ENCODE measurements around the gene EFNA5. TPM values are rescaled to one million over a fixed set of nuclear protein-coding genes. Genes with fewer than 3 reads are reported as not detected.

Gene EFNA5
- total and polyA plus RNA-seq, 4 donors = 4.2 to 11.8 (median 8.3) TPM

DNA sequence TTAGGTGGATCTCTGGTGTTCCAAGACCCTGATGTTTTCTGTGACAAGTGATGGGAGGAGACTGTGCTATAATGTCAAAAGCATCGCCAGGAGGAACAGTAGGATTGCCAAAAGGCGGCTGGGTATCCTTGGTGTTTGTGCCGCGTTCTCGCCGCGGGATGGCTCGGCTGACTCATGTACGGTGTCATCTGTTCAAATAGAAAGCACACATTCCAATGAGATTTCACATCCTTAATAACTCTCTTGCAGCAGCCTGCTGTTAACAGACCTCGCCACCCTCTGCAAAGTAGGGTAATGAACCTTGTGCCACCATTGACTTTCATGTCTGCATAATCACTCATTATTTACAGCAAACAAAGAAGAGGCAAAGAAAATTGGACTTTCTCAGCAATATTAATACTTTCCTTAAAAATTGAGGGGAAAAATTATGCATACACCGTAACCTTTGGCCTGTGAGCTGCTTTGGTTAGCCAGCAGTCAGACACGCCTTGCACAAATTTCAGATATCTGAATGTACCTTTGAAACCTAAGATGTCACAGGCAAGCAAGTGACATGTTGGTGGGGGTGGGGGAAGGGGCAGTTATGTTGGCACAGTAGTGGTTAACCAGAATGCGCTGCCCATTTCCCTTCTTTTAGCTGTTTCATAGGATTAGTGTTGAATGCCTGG lies 289.4 kb downstream of the EFNA5 start:
- no peak overlapping the region for H3K27ac ChIP-seq (ENCODE audit: low read depth in 1 of 2, low read length in 2 of 2)
- 88 to 92% methylated on average over 13 of the region's 13 CpGs for WGBS, 2 donors
- ATAC-seq (ENCODE audit: low FRiP score) = no peak
- no peak overlapping the region for H3K4me3 ChIP-seq (ENCODE audit: low read length in 2 of 2)
- intact Hi-C loops (cut with DNase I) = no loop called here
- no peaks in the 10 kb centered on the region for H3K36me3 ChIP-seq (ENCODE audit: control insufficient read depth in 1 of 2, insufficient read depth in 2 of 2, low read length in 1 of 2)
- no peaks in the 10 kb centered on the region for H3K9me3 ChIP-seq (ENCODE audit: control insufficient read depth, low read length)
- no peak for DNase-seq
- H3K27me3 ChIP-seq (ENCODE audit: control insufficient read depth in 1 of 2, insufficient read depth in 2 of 2, low read length in 1 of 2) = no peaks in the 10 kb centered on the region
- peaks cover 0 to 1% of the 10 kb centered on the region in 2 donors for H3K4me1 ChIP-seq (ENCODE audit: control insufficient read depth in 1 of 2, insufficient read depth in 2 of 2, low read length in 2 of 2)

DNA sequence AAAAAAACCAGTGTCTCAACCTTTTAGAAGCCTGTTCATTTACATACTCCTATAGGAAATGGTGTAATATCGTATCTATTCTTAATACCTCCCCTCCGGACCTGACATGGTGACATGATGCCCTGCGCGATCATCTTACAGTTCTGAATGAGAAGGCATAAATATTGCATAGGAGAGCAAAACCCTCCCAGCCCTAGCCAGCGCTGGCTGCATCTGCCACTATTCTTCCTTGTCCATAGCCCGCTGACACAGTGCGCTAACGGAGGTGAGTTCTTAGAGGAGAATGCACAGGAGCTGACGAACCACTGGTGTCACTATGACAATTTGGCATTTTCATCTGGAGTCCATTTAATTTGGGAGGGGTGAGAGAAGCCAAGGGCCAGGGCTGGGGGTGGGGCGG lies 290.1 kb downstream of the EFNA5 start:
- peaks cover 0 to 1% of the 10 kb centered on the region in 2 donors for H3K4me1 ChIP-seq (ENCODE audit: control insufficient read depth in 1 of 2, insufficient read depth in 2 of 2, low read length in 2 of 2)
- H3K4me3 ChIP-seq (ENCODE audit: low read length in 2 of 2) = no peak overlapping the region
- DNase-seq = no peak
- 96 to 97% methylated on average over 10 of the region's 10 CpGs for WGBS, 2 donors
- no peak overlapping the region for H3K27ac ChIP-seq (ENCODE audit: low read depth in 1 of 2, low read length in 2 of 2)
- no peaks in the 10 kb centered on the region for H3K36me3 ChIP-seq (ENCODE audit: control insufficient read depth in 1 of 2, insufficient read depth in 2 of 2, low read length in 1 of 2)
- ATAC-seq (ENCODE audit: low FRiP score) = no peak
- H3K9me3 ChIP-seq (ENCODE audit: control insufficient read depth, low read length) = no peaks in the 10 kb centered on the region
- intact Hi-C loops (cut with DNase I) = no loop called here
- H3K27me3 ChIP-seq (ENCODE audit: control insufficient read depth in 1 of 2, insufficient read depth in 2 of 2, low read length in 1 of 2) = no peaks in the 10 kb centered on the region

DNA sequence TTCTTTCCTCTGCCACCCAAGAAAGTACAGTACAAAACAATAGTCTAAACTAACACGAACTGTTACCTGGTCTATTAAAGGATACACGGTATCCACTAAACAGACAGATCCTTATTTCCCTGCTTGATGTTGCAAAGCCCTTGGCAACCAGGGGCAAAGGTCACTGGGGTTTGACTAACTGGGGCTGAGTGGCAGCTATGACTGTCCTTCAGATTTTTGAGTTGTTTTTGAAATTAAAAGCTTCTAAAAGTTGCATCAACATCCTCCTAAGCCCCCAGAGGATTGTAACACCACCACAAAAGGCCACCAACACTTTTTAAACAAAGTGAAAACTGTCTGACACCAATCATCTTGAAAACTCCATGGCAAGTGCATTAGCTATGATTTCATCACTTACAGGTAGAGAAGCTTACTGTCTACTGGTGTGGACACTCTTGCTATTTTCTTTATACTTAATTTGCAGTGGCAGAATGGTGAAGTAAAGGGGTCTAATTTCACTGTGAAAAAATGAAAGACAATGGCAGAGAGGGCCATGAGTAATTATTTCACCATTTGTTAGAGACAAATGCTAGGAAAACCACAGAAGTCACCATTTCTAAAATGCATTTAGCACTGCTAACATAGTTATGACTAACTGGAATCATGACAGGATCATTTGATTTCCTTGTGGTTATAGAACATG lies 292.4 kb downstream of the EFNA5 start:
- intact Hi-C loops (cut with DNase I) = no loop called here
- no peak overlapping the region for H3K27ac ChIP-seq (ENCODE audit: low read depth in 1 of 2, low read length in 2 of 2)
- 93 to 95% methylated on average over 2 of the region's 2 CpGs for WGBS, 2 donors
- no peaks in the 10 kb centered on the region for H3K36me3 ChIP-seq (ENCODE audit: control insufficient read depth in 1 of 2, insufficient read depth in 2 of 2, low read length in 1 of 2)
- H3K4me3 ChIP-seq (ENCODE audit: low read length in 2 of 2) = no peak overlapping the region
- ATAC-seq (ENCODE audit: low FRiP score) (no peak), DNase-seq (no peak)
- no peaks in the 10 kb centered on the region for H3K9me3 ChIP-seq (ENCODE audit: control insufficient read depth, low read length)
- H3K4me1 ChIP-seq (ENCODE audit: control insufficient read depth in 1 of 2, insufficient read depth in 2 of 2, low read length in 2 of 2) = peaks cover 0 to 1% of the 10 kb centered on the region in 2 donors
- H3K27me3 ChIP-seq (ENCODE audit: control insufficient read depth in 1 of 2, insufficient read depth in 2 of 2, low read length in 1 of 2) = no peaks in the 10 kb centered on the region

DNA sequence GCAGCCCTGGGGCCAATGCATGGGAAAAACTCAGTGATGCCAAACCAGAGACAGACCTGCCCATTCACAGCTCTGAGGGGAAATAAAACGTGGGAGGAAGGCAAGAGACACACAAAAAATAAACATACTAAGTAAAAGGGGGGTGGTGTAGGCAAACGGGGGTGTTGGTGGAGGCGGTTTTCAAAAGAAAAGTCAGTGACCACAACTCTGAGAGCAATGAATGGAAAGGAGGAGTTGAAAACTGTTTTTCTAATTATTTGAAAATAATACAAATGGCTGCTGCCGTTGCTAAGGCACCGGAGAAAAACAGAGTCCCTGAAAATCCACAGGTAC lies 293.5 kb downstream of the EFNA5 start:
- no peak overlapping the region for H3K4me3 ChIP-seq (ENCODE audit: low read length in 2 of 2)
- WGBS, 2 donors = 86 to 91% methylated on average over 5 of the region's 5 CpGs
- no peak for ATAC-seq (ENCODE audit: low FRiP score)
- intact Hi-C loops (cut with DNase I) = no loop called here
- H3K27me3 ChIP-seq (ENCODE audit: control insufficient read depth in 1 of 2, insufficient read depth in 2 of 2, low read length in 1 of 2) = no peaks in the 10 kb centered on the region
- no peaks in the 10 kb centered on the region for H3K9me3 ChIP-seq (ENCODE audit: control insufficient read depth, low read length)
- peaks cover 0 to 1% of the 10 kb centered on the region in 2 donors for H3K4me1 ChIP-seq (ENCODE audit: control insufficient read depth in 1 of 2, insufficient read depth in 2 of 2, low read length in 2 of 2)
- no peak overlapping the region for H3K27ac ChIP-seq (ENCODE audit: low read depth in 1 of 2, low read length in 2 of 2)
- no peaks in the 10 kb centered on the region for H3K36me3 ChIP-seq (ENCODE audit: control insufficient read depth in 1 of 2, insufficient read depth in 2 of 2, low read length in 1 of 2)
- no peak for DNase-seq

DNA sequence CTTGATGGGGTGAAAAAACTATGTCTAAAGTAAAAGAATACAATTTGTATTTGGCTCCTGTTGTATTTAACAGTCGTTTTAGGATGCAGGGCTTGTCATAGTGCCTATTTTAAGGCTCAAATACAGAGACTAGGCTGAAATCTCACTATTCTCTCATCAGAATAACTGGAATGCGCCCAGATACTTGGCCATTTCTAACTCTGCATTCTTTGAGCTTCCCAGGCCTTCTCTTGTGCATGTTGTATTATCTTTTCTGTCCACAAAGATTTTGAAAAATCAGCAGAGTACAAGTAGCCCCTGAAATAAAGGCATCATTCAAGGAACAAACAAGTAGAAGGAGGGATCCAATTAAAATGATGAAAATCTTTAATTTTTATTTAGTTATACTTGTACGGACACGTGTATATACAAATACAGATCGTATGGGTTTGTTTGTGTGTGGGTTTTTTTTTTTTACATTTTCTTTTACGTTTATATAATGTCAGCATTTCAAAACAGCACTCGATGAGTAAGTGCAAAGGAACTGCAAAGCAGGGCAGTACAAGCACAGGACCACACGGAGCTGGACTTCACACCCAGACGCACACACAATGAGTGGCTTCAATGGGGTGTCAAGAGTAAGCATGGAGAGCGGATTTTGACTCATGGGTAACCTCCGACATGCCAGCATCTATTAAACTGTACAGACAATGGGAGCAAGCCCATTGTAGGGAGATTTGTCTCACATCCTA lies 294.0 kb downstream of the EFNA5 start:
- intact Hi-C loops (cut with DNase I) = no loop called here
- DNase-seq (no peak), ATAC-seq (ENCODE audit: low FRiP score) (no peak)
- 81% methylated on average over 11 of the region's 11 CpGs for WGBS, 2 donors
- no peaks in the 10 kb centered on the region for H3K27me3 ChIP-seq (ENCODE audit: control insufficient read depth in 1 of 2, insufficient read depth in 2 of 2, low read length in 1 of 2)
- peaks cover 0 to 1% of the 10 kb centered on the region in 2 donors for H3K4me1 ChIP-seq (ENCODE audit: control insufficient read depth in 1 of 2, insufficient read depth in 2 of 2, low read length in 2 of 2)
- H3K4me3 ChIP-seq (ENCODE audit: low read length in 2 of 2) = no peak overlapping the region
- H3K9me3 ChIP-seq (ENCODE audit: control insufficient read depth, low read length) = no peaks in the 10 kb centered on the region
- no peaks in the 10 kb centered on the region for H3K36me3 ChIP-seq (ENCODE audit: control insufficient read depth in 1 of 2, insufficient read depth in 2 of 2, low read length in 1 of 2)
- H3K27ac ChIP-seq (ENCODE audit: low read depth in 1 of 2, low read length in 2 of 2) = no peak overlapping the region

DNA sequence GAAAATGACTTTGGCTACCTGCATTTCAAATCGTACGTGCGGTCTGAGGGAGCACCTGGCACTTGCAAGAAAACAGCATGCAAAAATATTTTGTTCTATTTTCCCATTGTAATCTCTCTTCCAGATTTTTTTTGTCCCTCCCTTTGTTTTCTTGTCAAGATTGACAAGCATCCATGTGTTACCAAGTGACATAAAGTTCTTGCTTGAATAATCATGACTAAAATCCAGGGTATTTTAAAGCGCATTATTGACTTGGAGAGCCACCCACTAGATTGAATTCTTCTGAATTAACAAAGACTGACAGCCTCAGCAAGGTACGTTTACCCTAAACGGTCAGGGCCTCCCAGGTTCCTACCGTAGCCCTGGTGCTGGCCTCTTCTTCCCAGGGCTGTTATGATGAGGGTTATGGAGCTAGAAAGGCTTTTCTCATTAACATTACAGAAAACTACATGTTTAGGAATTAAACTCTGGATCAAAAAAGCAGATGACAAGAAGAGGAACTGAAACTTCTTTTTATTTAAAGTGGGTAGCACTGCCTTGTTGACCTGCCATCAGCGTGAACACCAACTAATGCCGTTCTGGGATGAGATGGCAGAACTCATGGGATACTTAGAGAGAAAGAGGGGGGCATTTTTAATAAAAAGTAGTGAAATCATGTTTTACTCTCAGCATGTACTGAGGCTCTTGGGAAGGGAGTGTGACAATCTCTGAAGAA lies 297.0 kb downstream of the EFNA5 start:
- intact Hi-C loops (cut with DNase I) = no loop called here
- no peak for ATAC-seq (ENCODE audit: low FRiP score)
- H3K4me1 ChIP-seq (ENCODE audit: control insufficient read depth in 1 of 2, insufficient read depth in 2 of 2, low read length in 2 of 2) = peaks cover 0 to 3% of the 10 kb centered on the region in 2 donors

DNA sequence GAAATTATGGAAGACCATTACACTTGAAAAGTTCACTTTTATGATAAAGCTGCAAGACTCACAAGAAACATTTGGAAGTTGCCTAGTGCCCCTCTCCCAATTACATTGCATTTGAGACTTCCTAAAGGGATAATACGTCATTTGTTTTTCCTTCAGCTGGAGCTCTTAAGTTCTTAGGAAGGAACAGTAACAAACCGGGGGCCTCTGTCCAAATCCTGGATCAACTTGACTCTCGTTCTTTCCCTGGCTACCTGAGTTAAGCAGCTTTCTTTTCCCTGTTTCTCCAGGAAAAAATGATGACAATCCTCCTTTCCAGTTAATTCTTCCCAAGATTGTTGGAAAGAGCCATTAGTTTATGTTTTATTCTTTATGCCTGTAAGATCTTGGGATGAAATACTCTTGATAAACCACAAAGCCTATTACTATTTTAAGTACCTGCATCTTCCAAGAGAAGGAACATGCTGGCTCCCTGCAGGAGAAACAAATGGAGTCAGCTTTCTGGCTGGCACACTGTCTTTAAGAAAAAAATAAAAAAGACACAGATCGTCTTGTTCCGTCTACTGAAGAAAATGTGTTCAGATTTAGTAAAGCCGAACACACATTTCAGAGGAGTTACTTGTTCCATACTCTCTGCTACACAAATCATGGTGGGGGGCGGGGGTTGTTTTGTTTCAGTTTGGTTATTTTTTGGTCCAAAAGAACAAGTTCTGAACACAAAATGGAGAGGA lies 297.9 kb downstream of the EFNA5 start:
- ATAC-seq (ENCODE audit: low FRiP score) (no peak), DNase-seq (no peak)
- Histone ChIP-seq H3K36me3 (ENCODE audit: control insufficient read depth in 1 of 2, insufficient read depth in 2 of 2, low read length in 1 of 2) (no peaks in the 10 kb centered on the region), H3K9me3 (ENCODE audit: control insufficient read depth, low read length) (no peaks in the 10 kb centered on the region), H3K4me1 (ENCODE audit: control insufficient read depth in 1 of 2, insufficient read depth in 2 of 2, low read length in 2 of 2) (peaks cover 0 to 3% of the 10 kb centered on the region in 2 donors), H3K27ac (ENCODE audit: low read depth in 1 of 2, low read length in 2 of 2) (no peak overlapping the region), H3K27me3 (ENCODE audit: control insufficient read depth in 1 of 2, insufficient read depth in 2 of 2, low read length in 1 of 2) (no peaks in the 10 kb centered on the region), H3K4me3 (ENCODE audit: low read length in 2 of 2) (no peak overlapping the region)
- 13 to 17% methylated on average over 7 of the region's 7 CpGs for WGBS, 2 donors
- intact Hi-C loops (cut with DNase I) = no loop called here

More for the DNA sequence above, 297.0 kb downstream of the EFNA5 start:
- 72 to 73% methylated on average over 9 of the region's 9 CpGs for WGBS, 2 donors
- H3K36me3 ChIP-seq (ENCODE audit: control insufficient read depth in 1 of 2, insufficient read depth in 2 of 2, low read length in 1 of 2) = no peaks in the 10 kb centered on the region
- no peak overlapping the region for H3K27ac ChIP-seq (ENCODE audit: low read depth in 1 of 2, low read length in 2 of 2)
- no peaks in the 10 kb centered on the region for H3K9me3 ChIP-seq (ENCODE audit: control insufficient read depth, low read length)
- no peak overlapping the region for H3K4me3 ChIP-seq (ENCODE audit: low read length in 2 of 2)
- DNase-seq = no peak
- no peaks in the 10 kb centered on the region for H3K27me3 ChIP-seq (ENCODE audit: control insufficient read depth in 1 of 2, insufficient read depth in 2 of 2, low read length in 1 of 2)

DNA sequence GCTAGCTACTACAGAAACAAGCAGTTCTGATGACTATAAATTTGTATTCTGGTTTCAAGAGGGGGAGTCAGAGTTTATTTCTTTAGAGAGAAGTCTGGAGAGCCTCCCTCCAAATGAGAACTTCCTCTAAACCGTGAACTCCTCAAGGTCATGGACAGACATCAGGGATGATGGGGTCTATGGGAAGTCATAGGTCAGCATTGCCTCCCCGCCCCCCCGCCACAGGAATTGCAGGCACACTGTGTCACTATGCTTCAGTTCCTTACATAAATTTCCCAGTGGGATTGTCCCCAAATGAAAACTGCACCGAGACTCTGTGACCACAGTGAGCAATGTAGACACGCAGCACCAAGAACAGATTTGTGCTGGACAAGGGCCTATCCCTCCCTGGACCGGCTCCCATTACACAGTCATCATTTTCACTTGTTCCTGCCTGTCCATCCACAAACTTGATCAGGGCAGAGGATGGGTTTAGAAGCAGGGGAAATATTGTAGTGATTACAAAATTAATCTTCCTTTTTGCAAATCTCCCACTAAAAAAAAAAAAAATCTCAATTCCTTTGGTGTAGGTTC lies 300.3 kb downstream of the EFNA5 start:
- no peak for DNase-seq
- Histone ChIP-seq H3K27me3 (ENCODE audit: control insufficient read depth in 1 of 2, insufficient read depth in 2 of 2, low read length in 1 of 2) (no peaks in the 10 kb centered on the region), H3K36me3 (ENCODE audit: control insufficient read depth in 1 of 2, insufficient read depth in 2 of 2, low read length in 1 of 2) (no peaks in the 10 kb centered on the region), H3K4me3 (ENCODE audit: low read length in 2 of 2) (no peak overlapping the region), H3K9me3 (ENCODE audit: control insufficient read depth, low read length) (no peaks in the 10 kb centered on the region), H3K4me1 (ENCODE audit: control insufficient read depth in 1 of 2, insufficient read depth in 2 of 2, low read length in 2 of 2) (peaks cover 0 to 2% of the 10 kb centered on the region in 2 donors), H3K27ac (ENCODE audit: low read depth in 1 of 2, low read length in 2 of 2) (no peak overlapping the region)
- no peak for ATAC-seq (ENCODE audit: low FRiP score)
- intact Hi-C loops (cut with DNase I) = no loop called here
- 47 to 49% methylated on average over 6 of the region's 6 CpGs for WGBS, 2 donors

Measured in aorta (tissue), 5 donors.